Stimulated activated naive CD4-positive, alpha-beta T cell treated with Interleukin-2 at 50 U/mL for 16 hours (primary cell): ENCODE measurements around the gene INPP4A.

Source experiments
- DNase-seq: peaks from one replicate; lab custom pipeline; 2025; lab: John Stamatoyannopoulos, UW

The INPP4A gene

GRCh38 chr2:98541906-98542305 lies 97.2 kb downstream of the INPP4A start:
- no peak for DNase-seq

GRCh38 chr2:98543214-98543613 lies 98.6 kb downstream of the INPP4A start:
- no peak for DNase-seq

- DNase-seq: no peak
Measured at GRCh38 chr2:98543842-98544241, 99.2 kb downstream of the INPP4A start.

GRCh38 chr2:98545591-98545990 lies 100.9 kb downstream of the INPP4A start:
- no peak for DNase-seq

GRCh38 chr2:98546186-98546585 lies 101.5 kb downstream of the INPP4A start:
- DNase-seq: no peak

GRCh38 chr2:98547092-98547790 lies 102.6 kb downstream of the INPP4A start:
- DNase-seq: no peak

GRCh38 chr2:98548920-98549818 lies 104.5 kb downstream of the INPP4A start:
- no peak for DNase-seq

DNA sequence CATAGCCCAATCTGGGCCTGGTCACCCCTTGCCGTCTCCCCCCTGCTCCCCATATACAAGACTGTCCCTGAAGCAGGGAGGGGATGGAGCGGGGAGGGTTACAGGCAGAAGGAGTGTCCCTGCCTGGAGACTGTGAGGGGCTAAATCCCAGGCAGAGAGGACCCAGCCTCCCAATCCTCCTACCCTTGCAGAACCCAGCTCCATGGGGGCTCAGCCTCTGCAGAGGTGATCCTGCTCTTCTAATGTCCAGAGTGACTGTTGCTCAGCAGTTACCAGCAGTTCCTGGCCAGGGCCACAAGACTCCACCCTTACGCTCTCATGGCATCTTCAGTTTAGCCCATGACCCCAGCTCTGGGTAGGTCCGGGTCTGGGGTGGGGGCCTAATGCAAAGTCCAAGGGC lies 105.5 kb downstream of the INPP4A start:
- no peak for DNase-seq

DNA sequence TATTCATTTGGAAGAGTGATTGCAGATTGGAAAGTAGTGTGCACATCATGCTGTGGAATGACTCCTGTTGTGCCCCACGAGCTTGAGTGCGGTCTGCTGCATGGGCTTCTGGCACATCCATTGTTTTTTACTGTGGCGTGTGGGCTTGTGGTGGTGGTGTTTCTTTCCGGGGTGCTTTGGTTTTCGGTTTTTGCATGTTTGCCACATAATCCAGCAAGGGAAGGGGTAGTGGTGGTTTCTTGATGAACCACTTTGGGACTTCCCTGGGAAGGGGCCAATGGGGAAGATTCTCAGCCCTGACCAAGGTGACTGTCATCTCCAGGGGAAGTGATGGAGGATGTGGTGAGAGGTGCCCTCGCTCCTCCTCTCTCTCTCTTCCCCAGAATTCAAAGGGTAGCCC lies 106.7 kb downstream of the INPP4A start:
- DNase-seq: peak; percentile 34

- DNase-seq: no peak
Measured at GRCh38 chr2:98552499-98553179, 108.0 kb downstream of the INPP4A start.

DNA sequence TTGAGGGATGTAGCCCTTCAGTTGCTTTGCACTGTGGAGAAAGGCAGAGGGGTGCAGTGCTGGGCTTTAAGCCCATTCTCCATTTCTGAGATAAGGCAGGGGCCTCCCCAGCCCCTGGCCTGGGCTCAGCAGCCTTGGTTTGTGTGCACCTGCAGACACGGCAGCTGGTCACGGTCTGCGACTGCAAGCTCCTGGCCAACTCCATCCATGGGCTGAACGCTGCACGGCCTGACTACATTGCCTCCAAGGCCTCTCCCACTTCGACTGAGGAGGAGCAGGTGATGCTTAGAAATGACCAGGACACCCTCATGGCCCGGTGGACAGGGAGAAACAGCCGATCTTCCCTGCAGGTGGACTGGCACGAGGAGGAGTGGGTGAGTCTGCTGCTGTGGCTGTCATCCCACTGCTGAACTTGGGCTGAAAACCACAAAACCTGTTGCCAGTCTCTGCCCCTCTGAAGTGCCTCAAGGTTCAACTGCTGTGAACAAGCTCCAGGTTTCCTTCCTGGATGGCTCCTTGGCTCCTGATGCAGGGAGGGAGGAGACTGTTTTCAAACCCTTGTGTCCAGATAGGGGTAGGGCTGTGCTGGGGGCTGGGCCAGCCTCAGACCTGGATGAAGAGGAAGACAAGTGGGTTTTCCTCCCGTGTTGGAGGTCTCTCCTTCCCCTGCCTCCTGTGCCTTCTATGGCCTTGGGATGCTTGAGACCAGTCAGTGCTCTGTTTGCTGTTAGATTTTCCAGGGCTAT lies 109.6 kb downstream of the INPP4A start:
- DNase-seq: no peak

DNA sequence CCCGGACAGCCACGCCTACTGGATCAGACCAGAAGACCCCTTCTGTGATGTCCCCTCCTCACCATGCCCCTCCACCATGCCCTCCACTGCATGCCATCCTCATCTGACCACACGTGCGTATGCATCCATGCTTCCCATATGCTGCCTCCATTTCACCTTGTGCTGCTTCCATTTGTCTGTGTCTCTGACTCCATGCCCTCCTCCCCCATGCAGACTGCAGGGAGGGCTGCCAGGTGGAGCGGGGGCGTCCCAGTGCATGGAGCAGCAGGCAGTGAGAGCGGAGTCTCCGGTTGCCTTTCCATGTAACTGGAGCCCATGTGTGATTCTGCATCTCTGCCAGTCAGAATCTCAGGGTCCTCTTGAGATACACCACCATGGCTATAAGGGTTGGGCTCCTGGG lies 111.0 kb downstream of the INPP4A start:
- no peak for DNase-seq

DNA sequence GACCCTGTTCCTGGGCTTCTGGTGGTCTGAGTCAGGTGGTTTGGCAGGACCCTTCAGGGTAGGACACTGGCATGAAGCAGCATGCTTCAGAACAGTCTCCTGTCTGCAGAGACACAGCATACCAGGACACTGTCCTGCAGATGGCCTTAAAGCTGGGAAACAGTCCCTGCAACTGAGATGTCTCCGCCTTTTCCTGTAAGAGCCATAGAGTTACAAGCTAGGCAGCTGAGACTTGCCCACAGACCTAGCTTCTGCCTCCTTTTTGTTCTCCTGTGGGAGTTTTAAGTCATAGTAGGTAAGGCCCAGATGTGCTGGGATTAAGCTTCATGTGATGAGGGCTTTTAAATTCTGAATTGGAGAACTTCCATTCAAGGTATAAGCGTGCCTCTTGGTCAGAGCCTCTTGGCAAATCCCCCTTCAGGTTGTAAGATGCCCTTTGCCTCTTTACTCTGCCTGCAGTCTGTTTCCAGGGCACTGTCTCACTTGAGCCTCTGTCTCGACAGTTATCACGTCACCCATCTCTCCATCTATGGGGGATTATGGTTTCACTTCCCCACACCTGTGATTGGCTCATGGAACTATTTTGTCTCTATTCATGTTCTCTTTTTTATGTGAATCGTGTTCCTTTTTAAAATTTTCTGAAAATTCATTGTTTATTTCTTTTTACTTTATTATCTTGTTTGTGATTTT lies 111.8 kb downstream of the INPP4A start:
- DNase-seq: no peak

DNA sequence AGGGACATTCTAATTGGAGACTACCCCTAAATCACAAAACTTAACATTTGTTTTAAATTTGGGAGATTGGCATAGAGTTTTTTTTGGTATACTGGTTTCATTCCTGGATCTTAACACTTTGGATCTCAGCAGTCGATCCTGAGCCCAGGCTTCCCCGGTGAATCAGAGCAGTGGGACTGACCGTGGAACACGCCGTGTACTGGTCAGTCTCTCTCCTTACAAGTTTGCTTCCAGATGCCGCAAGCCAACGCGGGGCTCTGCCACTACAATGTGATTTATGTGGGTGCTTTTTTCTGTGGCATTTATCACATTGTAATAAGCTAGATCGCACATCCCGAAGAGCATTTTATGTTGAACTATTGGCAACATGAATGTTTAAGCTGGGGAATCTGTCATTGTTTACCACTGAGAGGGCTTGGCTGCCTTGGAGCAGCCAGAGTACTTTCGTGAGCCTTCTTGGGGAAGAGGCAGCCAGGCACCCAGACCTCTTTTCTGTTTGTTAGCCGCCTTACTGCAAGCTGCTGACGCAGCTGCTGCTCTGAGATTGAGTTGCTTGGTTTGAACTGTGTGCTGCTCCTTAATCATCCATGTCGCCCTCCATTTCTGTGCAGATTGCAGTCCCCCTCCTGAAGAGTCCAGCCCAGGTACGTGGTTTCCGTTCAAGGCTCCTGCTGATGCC lies 114.3 kb downstream of the INPP4A start:
- DNase-seq: no peak

- DNase-seq: no peak
Measured at GRCh38 chr2:98559581-98559980, 114.9 kb downstream of the INPP4A start.

- no peak for DNase-seq
Measured at GRCh38 chr2:98560256-98560771, 115.7 kb downstream of the INPP4A start.

DNA sequence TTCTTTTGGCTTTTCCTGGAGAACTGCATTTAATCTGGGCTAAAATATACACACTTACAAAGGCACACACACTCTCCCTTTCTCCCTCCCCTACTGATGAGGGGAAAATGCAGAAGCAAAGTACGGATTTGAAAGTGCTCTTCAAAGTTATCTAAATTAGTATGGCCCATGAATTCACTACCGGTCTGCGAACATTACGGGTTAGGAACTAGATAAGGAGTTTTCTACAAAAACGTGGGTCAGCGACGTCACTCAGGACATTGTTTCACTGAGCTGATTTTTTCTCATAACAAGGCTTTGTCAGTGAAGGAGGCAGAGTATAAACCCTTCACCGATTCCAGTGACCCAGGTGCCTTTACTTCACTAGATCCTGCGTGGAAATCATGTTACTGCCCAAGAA lies 116.4 kb downstream of the INPP4A start:
- no peak for DNase-seq

DNA sequence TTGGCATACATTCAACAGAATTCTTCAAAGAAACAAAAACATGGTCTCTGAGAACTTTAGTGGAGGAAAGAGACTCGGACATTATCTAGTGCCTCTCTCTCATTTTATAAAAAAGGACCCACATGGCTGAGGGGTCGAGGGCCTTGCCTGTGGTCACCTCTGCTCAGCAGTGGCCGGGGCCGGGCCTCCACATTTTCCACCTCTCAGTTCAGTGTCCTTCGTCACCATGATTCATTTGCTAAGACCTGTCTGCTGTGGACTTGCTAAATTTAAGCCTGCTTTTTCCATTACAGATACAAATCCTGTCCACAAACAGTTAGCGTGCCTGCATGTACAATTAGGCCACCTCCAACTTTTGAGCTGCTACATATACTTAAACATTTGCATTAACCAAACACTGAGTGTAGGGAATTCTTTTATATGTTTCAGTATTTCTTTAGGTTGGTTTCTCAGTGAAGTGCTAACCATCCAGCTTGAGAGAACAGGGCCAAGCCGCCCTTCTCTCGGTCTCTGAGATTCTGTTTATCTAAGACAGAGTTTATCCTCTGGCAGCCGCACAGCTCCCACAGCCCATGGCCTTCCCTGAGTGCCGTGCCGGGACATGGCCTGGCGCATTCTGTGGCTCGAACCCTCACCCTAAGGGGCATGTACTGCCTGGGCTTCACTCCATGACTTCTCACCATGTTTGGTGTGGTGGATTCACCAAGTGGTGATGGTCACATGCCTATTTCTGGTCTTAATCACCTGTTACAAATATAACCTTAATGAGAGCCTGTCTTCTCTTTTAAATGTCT lies 117.4 kb downstream of the INPP4A start:
- DNase-seq: no peak

GRCh38 chr2:98563394-98563793 lies 118.7 kb downstream of the INPP4A start:
- no peak for DNase-seq
